Measurements from ENCODE around the gene SYCE1L. TPM values are rescaled to one million over a fixed set of nuclear protein-coding genes. Genes with fewer than 3 reads are reported as not detected.

SYCE1L gene
- total RNA-seq, 4 donors from 2014 or later = 0.57 to 4.3 TPM; not detected in 2

DNA sequence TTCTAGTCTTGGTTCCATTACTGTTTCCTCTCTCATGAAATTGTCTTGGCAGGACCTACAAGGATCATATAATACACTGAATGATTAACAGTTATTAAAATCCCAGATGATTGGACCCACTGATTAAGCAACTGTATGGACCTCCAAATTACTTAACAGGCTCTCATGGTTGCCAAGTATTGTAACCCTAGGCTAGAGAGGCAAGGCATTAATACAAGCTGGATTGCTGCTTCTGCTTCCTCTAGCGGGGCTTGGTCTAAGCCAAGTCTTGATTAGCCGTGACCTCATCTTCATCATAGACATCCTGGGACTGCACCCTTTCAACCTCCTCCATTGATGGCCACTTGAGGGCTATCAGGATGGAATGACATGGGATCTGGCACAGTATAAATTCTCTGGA is 46.9 kb downstream of the SYCE1L start:
- DNase-seq (ENCODE audit: extremely low spot score) = no peak
- intact Hi-C loops (cut with DNase I) = no loop called here
- 61% methylated on average over 2 of the region's 2 CpGs for WGBS

GRCh38 chr16:77250400-77250799 is 51.2 kb downstream of the SYCE1L start:
- Histone ChIP-seq H3K27ac (replicated peaks in 1 of 4) (no peak overlapping the region), H3K36me3 (no peaks in the 10 kb centered on the region), H3K27me3 (no peaks in the 10 kb centered on the region), H3K4me3 (no peak overlapping the region), H3K9me3 (no peaks in the 10 kb centered on the region), H3K4me1 (no peaks in the 10 kb centered on the region)
- intact Hi-C loops (cut with DNase I) = no loop called here
- 81% methylated on average over 4 of the region's 4 CpGs for WGBS
- no peak for TF ChIP-seq EP300 (IDR thresholded peaks at IDR 0.05)
- TF ChIP-seq POLR2A (IDR thresholded peaks at IDR 0.05; ENCODE audit: low read depth) = no peak
- TF ChIP-seq POLR2AphosphoS5 (IDR thresholded peaks at IDR 0.05) = no peak
- TF ChIP-seq CTCF (IDR thresholded peaks at IDR 0.05) = no peak
- DNase-seq (ENCODE audit: extremely low spot score) = no peak

More for the DNA sequence above, 46.9 kb downstream of the SYCE1L start:
- Histone ChIP-seq H3K9me3 (no peaks in the 10 kb centered on the region), H3K4me3 (no peak overlapping the region), H3K27me3 (no peaks in the 10 kb centered on the region), H3K27ac (replicated peaks in 1 of 4) (no peak overlapping the region), H3K36me3 (no peaks in the 10 kb centered on the region), H3K4me1 (no peaks in the 10 kb centered on the region)
- no peak for TF ChIP-seq EP300 (IDR thresholded peaks at IDR 0.05)
- no peak for TF ChIP-seq CTCF (IDR thresholded peaks at IDR 0.05)
- no peak for TF ChIP-seq POLR2AphosphoS5 (IDR thresholded peaks at IDR 0.05)
- TF ChIP-seq POLR2A (IDR thresholded peaks at IDR 0.05; ENCODE audit: low read depth) = no peak

Other genes starting within 250 kb of the SYCE1L start
- gene MON1B, start 8.2 kb upstream of the SYCE1L start, total RNA-seq = 10 to 100 TPM; 19.1 to 33.8 (median 29.1) TPM
- gene ADAMTS18, start 235.6 kb downstream of the SYCE1L start, total RNA-seq = under 1 TPM in 1 of 4 donors, not detected in 3; 0.45 TPM